Stimulated activated CD4-positive, alpha-beta T cell treated with anti-CD3 and anti-CD28 coated beads, Interleukin-15, amount 100 ng/mL, for 1 hour (primary cell): ENCODE data around the gene AFG1L.
"Not testable (repeated sequence)": the region's sequence is repeated elsewhere in the genome, so short reads cannot be mapped to it uniquely, and the experiment has no call there.

Source experiments
- DNase-seq, 2 donors: peaks; one replicate each; pipeline ENCODE4 v3.0.0-alpha.2; 2020; ENCODE audit warnings: low read depth in 1 of 2, low spot score in 1 of 2

Gene AFG1L

DNA sequence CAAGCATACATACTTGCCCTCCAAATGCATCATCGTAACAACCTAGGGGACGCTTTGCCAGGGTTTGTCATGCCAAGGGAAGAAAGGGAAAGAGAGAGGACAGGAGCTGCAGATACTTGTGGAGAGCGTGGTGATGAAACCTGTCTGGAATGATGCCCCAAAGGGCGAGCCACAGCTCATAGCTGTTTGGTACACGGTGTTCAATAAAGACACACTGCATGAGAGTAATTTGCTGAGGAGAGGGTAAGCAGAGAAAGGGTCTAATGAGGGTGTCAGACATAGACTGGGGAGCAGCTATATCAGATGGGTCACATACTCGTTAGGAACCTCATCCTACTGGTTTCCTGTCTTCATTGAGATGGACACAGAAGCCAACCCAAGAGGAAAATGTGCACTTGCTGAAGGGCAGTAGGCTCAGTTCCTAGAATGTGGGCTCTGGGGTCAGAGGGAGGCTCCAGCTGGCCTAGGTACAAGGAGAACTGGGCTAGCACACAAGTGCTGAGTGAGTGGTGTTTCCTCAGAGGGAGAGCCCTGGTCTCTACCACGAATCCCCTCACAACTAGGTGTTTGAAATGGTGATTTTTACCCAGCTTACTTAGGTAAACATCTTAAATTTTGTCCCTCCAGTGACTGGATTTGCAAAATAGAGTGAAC lies 260.7 kb downstream of the AFG1L start:
- DNase-seq = no peak

DNA sequence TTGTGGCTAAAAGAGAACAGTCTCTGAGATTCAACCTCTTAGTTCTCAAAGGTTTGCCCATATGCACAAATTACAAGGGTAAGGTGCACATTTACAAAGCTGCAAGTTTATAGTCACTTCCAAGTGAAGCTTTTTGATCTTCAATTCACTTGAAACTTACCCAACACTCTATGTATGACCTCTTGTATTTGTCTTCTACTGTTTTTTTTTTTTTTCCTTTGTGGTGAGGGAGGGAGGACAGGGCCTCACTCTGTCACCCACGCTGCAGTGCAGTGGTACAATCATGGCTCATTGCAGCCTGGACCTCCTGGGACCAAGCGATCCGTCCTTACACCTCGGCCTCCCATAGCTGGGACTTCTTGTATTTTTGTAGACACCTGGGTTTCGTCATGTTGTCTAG lies 261.4 kb downstream of the AFG1L start:
- no peak for DNase-seq

DNA sequence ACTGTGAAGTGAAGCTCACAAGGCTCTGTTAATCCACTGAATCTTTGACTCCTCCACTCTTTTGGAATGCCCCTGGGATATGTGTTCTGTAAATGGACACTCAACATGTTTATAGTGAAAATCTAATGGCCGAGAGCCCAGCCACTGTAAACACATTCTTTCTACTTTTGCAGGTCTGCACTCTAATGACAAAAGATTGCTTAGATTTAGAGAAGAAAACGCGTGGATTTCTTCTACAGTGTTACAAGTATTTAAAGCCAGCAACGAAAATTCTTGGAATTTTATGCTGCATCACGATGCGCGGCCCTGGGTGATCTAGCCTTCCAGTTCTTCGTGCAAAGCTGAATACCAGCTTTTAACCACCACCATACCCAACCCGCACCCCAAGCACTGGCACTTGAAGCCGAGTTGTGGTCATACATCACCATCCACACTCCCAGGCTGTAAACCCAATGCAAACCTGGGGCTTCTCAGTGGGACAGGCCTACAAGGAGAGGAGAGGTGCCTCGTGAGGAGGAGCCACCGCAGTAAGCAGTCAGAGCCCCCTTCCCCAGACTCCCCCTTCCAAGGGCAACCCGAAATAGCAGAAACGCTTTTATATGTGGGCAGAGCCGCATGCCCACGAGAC lies 262.1 kb downstream of the AFG1L start:
- DNase-seq = no peak

DNA sequence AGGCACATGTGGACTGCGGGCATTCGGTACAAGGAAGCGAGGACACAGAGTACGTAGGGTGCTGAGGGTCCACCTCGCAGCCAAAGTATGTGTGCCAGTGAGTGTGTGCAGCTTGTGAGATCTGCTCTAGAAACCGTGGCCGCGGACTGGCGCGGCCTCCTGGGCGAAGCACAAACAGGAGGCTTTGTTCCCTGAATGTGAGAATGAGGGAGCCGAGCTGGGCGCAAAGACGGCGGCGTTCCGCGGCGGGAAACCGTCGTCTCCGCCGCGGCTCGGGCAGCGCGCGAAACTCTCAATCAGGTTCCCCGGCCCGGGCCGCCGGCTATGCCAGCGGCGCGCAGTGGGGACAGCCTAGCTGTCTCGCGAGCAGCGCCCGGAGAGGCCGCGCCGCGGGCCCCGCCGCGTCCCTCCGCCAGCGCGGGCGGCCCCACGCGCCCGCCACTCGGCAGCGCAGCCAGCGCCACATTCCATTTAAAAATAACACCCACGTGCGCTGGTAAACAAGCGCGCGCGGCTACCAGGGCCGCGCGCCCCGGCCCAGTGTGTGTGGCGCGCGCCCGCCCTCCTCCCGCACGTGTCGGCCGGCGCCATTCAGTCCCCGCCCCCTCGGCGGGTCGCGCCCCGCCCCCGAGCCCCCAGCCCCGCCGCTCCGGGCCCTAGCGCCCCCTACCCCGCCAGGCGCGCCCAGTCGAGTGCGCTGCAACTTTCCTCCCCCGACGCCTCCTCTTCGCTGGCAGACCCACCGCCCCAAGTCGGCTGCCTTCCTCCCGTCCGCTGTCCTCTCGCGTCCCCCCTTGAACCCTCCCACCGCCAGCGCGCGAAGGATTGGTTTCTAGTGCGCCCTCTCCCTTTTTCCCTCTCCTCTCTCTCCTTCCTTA lies 262.9 kb downstream of the AFG1L start:
- DNase-seq = peak; percentile 68 to 72

DNA sequence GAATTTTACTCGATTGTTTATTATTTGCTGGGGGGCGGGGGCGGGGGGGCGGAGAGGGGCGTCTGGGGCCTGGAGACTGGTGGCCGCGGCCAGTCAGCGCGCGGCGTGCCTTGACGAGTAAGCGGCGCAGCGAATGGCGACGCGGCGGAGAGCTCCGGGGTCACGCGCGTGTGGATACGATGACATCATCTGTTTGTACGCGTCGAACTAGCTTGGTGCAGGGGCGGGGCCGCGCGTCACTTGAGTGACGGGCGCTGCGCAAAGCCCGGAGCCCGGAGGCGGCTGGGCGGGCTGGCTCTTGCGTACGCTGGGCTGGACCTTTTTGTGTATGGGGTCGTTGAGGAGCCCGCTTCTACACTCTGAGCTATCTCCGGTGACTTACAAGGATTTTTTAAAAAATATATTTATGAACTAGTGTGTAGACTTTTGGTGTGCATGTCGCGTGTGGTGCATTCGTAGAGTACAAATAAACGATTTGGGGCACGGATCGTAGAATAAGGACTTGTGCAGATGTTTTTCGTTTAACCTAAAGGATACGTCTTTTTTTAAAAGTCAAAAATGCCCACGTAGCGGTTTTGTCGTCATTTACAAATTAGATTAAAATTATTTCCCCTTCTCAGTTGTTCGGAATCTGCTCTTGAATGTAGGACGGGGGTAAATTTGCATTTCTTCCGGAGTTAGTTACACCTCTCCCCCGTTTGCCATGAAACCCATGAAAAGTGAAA lies 263.7 kb downstream of the AFG1L start:
- peak; percentile 90 for DNase-seq

DNA sequence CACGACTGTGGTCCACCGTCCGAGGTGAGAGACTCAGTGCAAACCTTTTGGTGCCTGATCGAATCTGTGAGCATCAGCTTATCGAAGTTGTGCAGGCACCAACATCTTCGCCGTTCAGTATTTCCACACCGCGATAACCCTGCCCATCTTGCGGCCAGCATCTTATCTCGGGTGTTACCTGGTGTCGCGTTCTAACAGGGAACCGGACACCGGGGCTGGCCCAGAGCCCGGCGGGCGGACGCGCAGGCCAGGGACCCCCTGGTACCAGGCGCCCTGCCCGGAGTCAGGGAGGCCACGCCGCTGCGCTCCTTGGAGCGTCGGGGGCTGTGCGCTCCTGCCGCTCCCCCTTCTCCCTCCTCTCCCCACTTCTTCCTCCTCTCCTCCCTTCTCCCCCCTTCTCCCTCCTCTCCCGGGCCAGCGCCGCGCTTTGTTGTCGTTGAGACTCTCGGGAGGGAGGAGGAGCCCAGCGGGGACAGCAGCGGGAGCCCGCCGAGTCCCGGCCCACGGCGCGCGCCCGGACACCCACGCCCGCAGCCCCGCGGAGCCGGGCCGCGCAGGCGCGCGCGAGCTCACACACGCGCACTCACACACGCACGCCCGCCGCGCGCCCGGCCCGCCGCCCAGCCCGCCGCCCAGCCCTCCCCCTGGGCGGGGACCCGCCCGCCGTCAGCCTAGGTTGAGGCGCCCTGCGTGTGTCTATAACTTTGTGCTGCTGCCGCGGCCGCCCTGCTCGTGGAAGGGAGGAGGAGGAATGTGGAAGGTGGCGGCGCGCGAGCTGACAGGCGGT lies 264.4 kb downstream of the AFG1L start:
- peak; percentile 74 to 80 for DNase-seq

DNA sequence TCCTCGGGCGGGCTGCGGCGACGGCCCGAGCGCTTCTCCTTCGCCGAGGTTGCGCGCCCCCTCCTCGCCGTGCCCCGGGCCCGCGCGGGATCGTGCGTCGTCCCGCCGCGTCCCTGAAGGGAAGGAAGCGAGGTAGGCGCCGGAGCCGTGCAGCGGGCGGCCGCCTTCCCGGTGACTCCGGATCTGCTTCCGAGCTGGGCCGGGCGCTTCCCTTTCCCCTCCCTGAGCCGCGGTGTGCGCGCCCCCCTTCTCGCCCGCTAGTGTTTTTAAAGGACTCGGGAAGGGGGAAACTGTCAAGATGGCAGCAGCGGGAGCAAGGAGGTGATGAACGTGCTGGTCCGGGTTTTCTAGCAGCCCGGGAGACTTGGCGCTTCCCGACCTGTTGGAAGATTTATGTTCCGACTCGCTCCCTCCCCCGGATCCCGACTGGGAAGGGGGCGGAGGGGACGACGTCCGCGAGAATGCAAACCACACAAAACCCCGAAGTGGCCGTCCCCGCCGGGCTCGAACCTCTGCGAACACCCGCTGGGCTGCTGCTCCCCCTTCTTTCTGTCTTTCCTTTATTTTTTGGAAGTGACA lies 265.1 kb downstream of the AFG1L start:
- DNase-seq = peak in 1 of 2 donors; percentile 5

DNA sequence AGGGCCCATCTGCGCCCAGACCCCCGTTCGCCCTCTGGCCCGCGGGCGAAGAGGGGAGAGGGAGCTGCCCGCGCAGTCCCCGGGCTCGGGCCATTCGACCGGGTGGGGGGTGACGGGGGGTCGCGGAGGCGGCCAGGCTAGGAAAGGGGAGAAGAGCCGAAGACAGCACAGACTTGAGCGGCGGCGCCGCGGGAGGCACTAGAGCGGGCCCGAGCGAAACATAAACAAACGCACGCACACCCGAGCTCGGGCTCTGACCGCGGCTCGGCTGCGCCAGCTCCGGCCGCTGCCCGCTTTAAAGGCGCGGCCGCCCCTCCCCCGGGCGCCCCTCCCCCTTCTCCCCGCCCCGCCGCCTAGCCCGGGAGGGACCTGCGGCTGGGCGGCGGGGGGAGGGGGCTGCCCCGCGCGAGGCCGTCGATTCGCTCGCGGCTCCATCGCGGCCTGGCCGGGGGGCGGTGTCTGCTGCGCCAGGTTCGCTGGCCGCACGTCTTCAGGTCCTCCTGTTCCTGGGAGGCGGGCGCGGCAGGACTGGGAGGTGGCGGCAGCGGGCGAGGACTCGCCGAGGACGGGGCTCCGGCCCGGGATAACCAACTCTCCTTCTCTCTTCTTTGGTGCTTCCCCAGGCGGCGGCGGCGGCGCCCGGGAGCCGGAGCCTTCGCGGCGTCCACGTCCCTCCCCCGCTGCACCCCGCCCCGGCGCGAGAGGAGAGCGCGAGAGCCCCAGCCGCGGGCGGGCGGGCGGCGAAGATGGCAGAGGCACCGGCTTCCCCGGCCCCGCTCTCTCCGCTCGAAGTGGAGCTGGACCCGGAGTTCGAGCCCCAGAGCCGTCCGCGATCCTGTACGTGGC lies 265.8 kb downstream of the AFG1L start, which contains the start of gene FOXO3:
FOXO3 (plus strand) TSS at position 455 of the 846 bp plus-strand sequence; CDS start at position 747, 292 bp downstream.
- DNase-seq = peak; percentile 41 to 51

DNA sequence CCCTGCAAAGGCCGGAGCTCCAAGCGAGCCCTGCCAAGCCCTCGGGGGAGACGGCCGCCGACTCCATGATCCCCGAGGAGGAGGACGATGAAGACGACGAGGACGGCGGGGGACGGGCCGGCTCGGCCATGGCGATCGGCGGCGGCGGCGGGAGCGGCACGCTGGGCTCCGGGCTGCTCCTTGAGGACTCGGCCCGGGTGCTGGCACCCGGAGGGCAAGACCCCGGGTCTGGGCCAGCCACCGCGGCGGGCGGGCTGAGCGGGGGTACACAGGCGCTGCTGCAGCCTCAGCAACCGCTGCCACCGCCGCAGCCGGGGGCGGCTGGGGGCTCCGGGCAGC lies 266.4 kb downstream of the AFG1L start:
- not testable (repeated sequence) for DNase-seq

DNA sequence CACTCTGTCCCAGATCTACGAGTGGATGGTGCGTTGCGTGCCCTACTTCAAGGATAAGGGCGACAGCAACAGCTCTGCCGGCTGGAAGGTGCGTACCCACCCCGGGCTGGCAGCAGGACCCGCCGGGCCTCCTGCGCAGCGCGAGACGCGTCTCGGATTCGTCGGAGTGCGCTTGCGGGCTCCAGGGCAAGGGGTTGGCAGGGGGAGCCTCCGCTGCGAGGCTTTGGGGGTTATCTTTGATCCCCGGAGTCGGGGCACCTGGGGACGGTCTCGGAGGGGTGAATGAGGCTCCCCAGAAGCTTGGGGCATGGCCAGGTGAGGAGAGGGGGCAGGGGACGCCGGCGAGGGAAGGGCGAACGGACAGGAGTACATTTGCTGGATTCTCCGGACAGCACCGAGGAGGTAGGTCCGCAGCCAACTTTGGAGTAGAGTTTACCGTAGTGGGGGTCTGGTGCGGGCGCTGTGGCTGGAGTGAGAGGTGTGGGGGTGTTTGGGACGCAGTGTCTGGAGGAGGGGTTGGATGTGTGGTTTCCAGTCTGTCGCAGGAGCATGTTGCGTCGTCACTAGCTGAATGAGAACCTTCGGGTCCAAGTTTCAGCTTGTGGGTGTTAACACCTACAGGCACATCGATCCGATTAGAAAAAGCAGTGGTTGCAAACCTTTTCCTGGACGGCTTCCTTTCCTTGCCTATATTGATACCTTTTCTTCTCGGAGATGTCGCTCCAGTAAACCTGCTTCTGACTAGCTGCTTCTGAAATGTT lies 267.1 kb downstream of the AFG1L start:
- DNase-seq = no peak

DNA sequence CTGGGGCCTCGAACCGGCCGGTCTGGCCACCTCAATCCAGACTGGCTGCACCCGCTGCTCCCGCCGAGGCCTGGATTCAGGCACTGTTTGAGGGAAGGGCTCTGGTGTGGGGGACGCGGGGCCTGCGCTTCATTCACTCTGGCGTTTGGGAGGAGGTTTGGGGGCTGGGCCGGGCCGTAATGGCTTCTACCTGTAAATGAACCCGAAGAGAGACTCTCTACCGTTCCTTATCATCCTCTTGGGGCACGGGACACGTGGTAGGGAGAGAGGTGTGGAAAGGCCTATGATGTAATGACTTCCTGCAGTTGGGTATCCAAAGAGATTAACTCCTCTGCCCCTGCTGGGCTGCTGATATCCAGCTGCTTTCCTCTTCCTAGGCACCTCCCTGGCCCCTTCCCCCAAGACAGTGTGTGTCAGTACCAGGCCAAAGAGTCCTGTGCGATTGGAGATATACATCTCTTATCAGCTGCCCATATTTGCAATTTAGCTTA lies 267.7 kb downstream of the AFG1L start:
- DNase-seq = no peak

DNA sequence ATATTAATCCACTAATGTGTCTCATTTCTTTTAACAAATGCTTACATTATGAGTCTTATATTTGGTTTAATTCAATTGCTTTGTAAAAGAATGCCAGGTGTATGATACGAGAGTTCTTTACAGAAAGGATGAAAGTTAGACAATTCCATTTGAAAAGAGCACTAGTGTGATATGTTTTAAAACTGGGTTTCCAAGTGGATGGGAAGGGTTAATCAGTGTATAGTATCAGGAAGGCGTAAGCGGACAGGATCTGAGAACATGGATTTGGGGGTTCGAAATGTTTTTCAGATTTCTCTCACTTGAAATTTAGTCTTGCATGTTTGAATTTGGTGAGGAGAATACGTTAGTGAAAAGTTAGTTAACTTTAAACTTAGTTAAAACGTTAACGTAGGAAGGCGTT lies 268.4 kb downstream of the AFG1L start:
- no peak for DNase-seq

DNA sequence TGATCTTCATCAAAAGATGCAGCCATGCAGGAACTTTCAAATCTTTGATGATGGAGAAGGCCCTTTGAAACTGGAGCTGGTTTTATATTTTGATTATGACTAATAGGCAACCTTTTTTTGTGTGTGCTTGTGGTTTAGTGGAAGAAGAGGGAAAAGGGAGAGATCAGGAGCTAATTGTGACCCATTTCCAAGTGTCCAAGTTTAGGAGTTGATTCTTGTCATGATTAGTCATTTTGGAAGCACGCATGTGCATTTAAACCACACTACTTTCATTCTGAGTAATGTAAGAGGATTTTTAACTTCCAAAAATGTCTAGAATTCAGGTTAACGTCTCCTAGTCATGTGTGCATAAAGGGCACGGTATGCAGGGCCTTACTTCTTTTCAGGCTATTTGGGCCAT lies 269.3 kb downstream of the AFG1L start:
- DNase-seq = no peak

DNA sequence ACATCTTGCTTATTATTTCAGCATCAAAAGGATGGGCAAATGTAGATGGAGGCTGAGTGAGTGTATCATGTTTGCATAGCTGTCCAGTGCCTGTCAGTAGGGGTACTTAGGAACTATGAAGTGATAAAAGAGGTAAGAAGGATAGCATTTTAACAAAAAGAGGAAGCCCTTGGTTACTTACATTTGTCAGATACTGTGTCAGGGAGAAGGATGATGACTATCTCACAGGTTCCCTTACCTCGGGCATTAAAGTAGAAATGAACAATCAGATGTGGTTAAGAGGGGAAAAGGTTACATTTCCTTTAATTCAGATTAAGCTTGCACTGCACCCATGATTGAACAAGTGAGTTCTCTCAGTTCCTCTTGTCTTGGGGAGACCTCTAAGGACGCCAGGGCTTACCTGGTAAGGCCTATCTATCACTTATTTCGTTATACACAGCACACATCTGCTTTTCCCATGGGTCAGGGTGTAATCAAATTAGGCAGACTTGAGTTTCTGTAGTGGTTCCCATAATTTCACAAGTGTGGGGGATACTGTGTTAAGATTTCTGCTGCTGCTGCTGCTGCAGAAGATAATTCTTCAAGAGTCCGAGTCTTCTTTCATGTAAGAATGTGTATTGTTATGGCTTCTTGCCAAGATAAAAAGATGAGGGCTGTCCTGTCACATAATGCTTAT lies 270.4 kb downstream of the AFG1L start:
- no peak for DNase-seq

DNA sequence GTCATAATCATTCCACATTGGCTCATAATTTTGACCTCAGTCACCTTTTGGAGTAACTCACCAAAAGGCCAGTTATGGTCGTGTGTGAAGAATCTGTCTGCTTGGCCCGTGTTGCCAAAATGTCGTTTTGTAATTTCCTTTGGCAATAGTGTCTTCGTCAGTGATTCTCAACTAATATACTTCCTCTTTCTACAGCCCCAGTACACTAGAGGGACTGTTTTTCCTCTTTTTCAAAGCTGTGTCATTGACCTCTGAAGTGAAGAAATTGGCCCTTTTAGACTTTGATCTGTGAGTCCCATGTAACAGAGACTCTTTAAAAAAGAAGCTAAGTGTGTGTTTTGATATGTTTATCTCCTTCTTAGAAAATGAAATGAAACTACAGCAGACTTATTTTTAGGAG lies 271.0 kb downstream of the AFG1L start:
- no peak for DNase-seq

DNA sequence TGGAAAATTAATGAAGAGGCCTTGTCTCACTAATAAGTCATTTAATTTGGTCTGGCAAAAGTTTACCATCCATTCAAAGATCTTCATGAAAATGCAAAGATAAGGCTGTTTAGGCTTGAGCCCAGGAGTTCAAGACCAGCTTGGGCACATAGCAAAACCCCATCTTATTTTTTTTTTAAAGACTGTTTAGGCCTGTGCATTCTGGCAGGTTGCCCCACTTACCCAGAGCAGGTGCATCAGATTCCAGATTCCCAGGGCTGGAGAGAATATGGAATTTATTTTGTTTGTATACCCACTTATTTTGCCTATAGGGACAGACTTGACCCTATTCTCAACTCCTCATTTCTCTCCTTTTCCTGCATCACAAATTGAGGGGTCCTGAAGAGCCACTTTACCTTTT lies 271.6 kb downstream of the AFG1L start:
- no peak for DNase-seq

DNA sequence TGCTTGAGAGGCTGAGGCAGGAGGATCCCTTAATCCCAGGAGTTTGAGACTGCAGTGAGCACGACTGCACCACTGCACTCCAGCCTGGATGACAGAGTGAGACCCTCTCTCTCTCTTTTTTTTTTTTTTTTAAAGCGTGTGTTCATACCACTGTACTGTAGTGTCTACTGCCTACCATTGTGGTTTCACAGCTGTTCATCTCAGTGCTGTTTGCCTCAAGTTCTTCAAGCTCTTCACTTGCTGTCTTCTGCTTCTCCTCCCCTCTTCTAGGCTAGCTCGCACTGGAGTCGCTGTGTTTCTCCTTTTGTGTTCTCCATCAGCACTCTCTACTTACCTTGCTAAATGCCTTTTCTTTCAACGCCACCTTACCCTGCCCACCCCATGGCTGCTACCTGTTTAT lies 273.2 kb downstream of the AFG1L start:
- DNase-seq = no peak
